ENCODE data around the gene BAZ1A. TPM values are rescaled to one million over a fixed set of nuclear protein-coding genes. Genes with fewer than 3 reads are reported as not detected.

Gene BAZ1A
- total RNA-seq, 1 experiment from 2014 or later, result 17.8 TPM

DNA sequence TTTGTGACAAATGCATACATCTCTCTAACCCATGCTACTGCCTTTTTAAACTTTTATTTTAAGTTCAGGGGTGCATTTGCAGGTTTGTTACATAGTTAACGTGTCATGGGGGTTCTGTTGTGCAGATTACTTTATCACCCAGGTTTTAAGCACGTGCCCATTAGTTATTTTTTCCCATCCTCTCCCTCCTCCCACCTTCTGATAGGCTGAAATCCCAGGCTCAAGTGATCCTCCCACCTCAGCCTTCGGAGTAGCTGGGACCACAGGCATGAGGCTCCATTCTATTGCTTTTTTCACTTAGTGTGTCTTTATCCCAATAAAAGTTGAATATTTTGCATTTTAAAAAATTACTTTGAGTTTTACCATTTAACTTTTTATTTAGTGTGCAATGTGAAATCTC lies 68.9 kb downstream of the BAZ1A start:
- Histone ChIP-seq H2AFZ (ENCODE audit: low read length) (no peak overlapping the region), H3K56ac (ENCODE audit: insufficient read length, low read depth, low read length) (no peak overlapping the region), H4K91ac (ENCODE audit: insufficient read length, low read depth, low read length) (no peak overlapping the region), H3K14ac (ENCODE audit: insufficient read depth, low read length) (no peak overlapping the region), H2BK15ac (ENCODE audit: low read depth, low read length) (no peak overlapping the region), H3K9me3 (ENCODE audit: control insufficient read depth, low read depth, low read length) (no peaks in the 10 kb centered on the region), H3K9ac (ENCODE audit: extremely low read depth, insufficient read length, low read length) (no peak overlapping the region), H3K18ac (ENCODE audit: insufficient read length, low read depth, low read length) (no peak overlapping the region), H2BK12ac (ENCODE audit: insufficient read length, low read depth, low read length) (no peak overlapping the region), H3K27ac (ENCODE audit: insufficient read length, low read depth, low read length) (no peak overlapping the region), H2AK5ac (ENCODE audit: insufficient read length, low read length) (no peak overlapping the region), H3K27me3 (ENCODE audit: insufficient read depth, low read length) (no peaks in the 10 kb centered on the region), H4K20me1 (ENCODE audit: control insufficient read depth, insufficient read depth, insufficient read length) (no peaks in the 10 kb centered on the region), H3T11ph (ENCODE audit: low read length) (no peak overlapping the region), H3K79me2 (ENCODE audit: insufficient read depth, low read length) (no peaks in the 10 kb centered on the region), H3K4me2 (ENCODE audit: insufficient read depth, insufficient read length, low read length) (no peak overlapping the region), H4K5ac (ENCODE audit: insufficient read length, low read depth, low read length) (no peak overlapping the region), H2BK120ac (ENCODE audit: low read depth, low read length, poor library complexity, severe bottlenecking) (no peak overlapping the region), H4K8ac (replicated peaks; ENCODE audit: insufficient read length, low read depth, low read length) (no peak overlapping the region), H3K79me1 (ENCODE audit: insufficient read depth, low read depth, low read length, poor library complexity, severe bottlenecking) (no peaks in the 10 kb centered on the region), H3K4me1 (ENCODE audit: insufficient read depth, low read length) (no peaks in the 10 kb centered on the region), H3K4ac (ENCODE audit: low read depth, low read length) (no peak overlapping the region), H2BK20ac (ENCODE audit: low read depth, low read length, poor library complexity, severe bottlenecking) (no peak overlapping the region), H2BK5ac (ENCODE audit: insufficient read length, low read length) (no peak overlapping the region), H3K23me2 (ENCODE audit: insufficient read length, low read depth, low read length, poor library complexity, severe bottlenecking) (no peaks in the 10 kb centered on the region), H3K23ac (ENCODE audit: insufficient read length, low read depth, low read length) (no peak overlapping the region)
- Mint-ChIP-seq H3K27ac (no peak overlapping the region), H3K4me3 (no peak overlapping the region), H3K27me3 (ENCODE audit: low read depth) (no peaks in the 10 kb centered on the region), H3K4me1 (no peaks in the 10 kb centered on the region), H3K36me3 (ENCODE audit: insufficient read depth in 1 of 3, low read depth in 3 of 3) (peaks cover 21 to 24% (median 23%) of the 10 kb centered on the region in 3 experiments), H3K9me3 (peaks cover 0 to 3% of the 10 kb centered on the region in 2 experiments; a peak in 1 of 5 replicates)
- DNase-seq, result no peak
- no CpG with 5 or more reads among the region's 3 CpGs for WGBS (ENCODE audit: extremely low coverage, insufficient read length, low lambda C conversion rate)
- TF ChIP-seq, protein P1, sequence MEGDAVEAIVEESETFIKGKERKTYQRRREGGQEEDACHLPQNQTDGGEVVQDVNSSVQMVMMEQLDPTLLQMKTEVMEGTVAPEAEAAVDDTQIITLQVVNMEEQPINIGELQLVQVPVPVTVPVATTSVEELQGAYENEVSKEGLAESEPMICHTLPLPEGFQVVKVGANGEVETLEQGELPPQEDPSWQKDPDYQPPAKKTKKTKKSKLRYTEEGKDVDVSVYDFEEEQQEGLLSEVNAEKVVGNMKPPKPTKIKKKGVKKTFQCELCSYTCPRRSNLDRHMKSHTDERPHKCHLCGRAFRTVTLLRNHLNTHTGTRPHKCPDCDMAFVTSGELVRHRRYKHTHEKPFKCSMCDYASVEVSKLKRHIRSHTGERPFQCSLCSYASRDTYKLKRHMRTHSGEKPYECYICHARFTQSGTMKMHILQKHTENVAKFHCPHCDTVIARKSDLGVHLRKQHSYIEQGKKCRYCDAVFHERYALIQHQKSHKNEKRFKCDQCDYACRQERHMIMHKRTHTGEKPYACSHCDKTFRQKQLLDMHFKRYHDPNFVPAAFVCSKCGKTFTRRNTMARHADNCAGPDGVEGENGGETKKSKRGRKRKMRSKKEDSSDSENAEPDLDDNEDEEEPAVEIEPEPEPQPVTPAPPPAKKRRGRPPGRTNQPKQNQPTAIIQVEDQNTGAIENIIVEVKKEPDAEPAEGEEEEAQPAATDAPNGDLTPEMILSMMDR (conservative IDR thresholded peaks at IDR 0.05), result no peak
